NB4 (cell line): Measurements from ENCODE around the gene CD79A.

Experiments used
- CTCF ChIP-seq: IDR thresholded peaks from one replicate; pipeline ENCODE4 v1.5.1; 2012; ENCODE audit warnings: low read depth, low read length
- MYC ChIP-seq: IDR thresholded peaks from 2 replicates; pipeline ENCODE4 v1.6.1; 2011; ENCODE audit warnings: low read depth, low read length

- TF ChIP-seq MYC (no peak), CTCF (no peak)
Measured at GRCh38 chr19:41866284-41866683, 10.8 kb upstream of the CD79A start.
